K562 (cell line): ENCODE data around the gene RTL10. TPM values are rescaled to one million over a fixed set of nuclear protein-coding genes. Genes with fewer than 3 reads are reported as not detected.

Experiments
- ATF7 ChIP-seq: fragments of 450-650 bp; IDR thresholded peaks from 2 replicates; pipeline ENCODE4 v1.7.1; 2014; ENCODE audit warnings: mild to moderate bottlenecking, moderate library complexity
- BRF2 ChIP-seq: IDR thresholded peaks from 3 replicates; pipeline ENCODE4 v1.6.1; 2011; ENCODE audit warnings: borderline replicate concordance, mild to moderate bottlenecking; ENCODE audit not compliant: insufficient read length, insufficient read depth
- CC2D1A ChIP-seq: fragments of 450-650 bp; IDR thresholded peaks from 2 replicates; pipeline ENCODE4 v1.6.1; 2017; ENCODE audit warnings: mild to moderate bottlenecking
- CEBPZ ChIP-seq: fragments of 150-350 bp; IDR thresholded peaks from 2 replicates; pipeline ENCODE4 v1.6.1; 2014; ENCODE audit warnings: low read depth, mild to moderate bottlenecking, low read length, borderline replicate concordance
- HNRNPL ChIP-seq: fragments of 200-400 bp; formaldehyde crosslinking; IDR thresholded peaks from 2 replicates; pipeline ENCODE4 v1.6.1; 2017; ENCODE audit warnings: low read depth, mild to moderate bottlenecking, low read length
- LCOR ChIP-seq: sonication (generic); formaldehyde crosslinking; IDR thresholded peaks from 2 replicates; pipeline ENCODE4 v1.8.0; 2022; ENCODE audit warnings: mild to moderate bottlenecking, missing genetic modification reagents
- MTA1 ChIP-seq: fragments of 450-650 bp; IDR thresholded peaks from 2 replicates; pipeline ENCODE4 v1.6.1; 2017; ENCODE audit warnings: borderline replicate concordance
- NFIC ChIP-seq: fragments of 450-650 bp; IDR thresholded peaks from 2 replicates; pipeline ENCODE4 v1.6.1; 2017; ENCODE audit warnings: mild to moderate bottlenecking, inconsistent platforms
- NKRF ChIP-seq: fragments of 450-650 bp; IDR thresholded peaks from 2 replicates; pipeline ENCODE4 v1.6.1; 2016; ENCODE audit warnings: borderline replicate concordance
- VEZF1 ChIP-seq: fragments of 200-800 bp; sonication (Bioruptor generic); IDR thresholded peaks from 2 replicates; pipeline ENCODE4 v1.6.1; 2017; ENCODE audit warnings: missing genetic modification characterization, missing compliant biosample characterization
- ZNF224 ChIP-seq: sonication (generic); formaldehyde crosslinking; IDR thresholded peaks from 2 replicates; pipeline ENCODE4 v1.8.0; 2022; ENCODE audit warnings: mild to moderate bottlenecking, missing genetic modification reagents
- ZNF445 ChIP-seq: fragments of 250-450 bp; sonication (Bioruptor Pico); IDR thresholded peaks from 2 replicates; pipeline ENCODE4 v1.4.0; 2020; ENCODE audit warnings: low read depth, mild to moderate bottlenecking, moderate library complexity
- ZNF592 ChIP-seq: fragments of 450-650 bp; IDR thresholded peaks from 2 replicates; pipeline ENCODE4 v1.6.1; 2017; ENCODE audit warnings: antibody characterized with exemption, mild to moderate bottlenecking
- ZNF75A ChIP-seq: fragments of 450-650 bp; formaldehyde crosslinking; IDR thresholded peaks from 2 replicates; pipeline ENCODE4 v1.4.0; 2020; ENCODE audit warnings: mild to moderate bottlenecking
- polyA plus RNA-seq, 8 experiments: library from polyadenylated mRNA; depleted of rRNA in 4 of 8; stranded (reverse) in 5 of 8; unstranded in 3 of 8; fragments of >200 nt; fragmentation: Nextera tagmentation in 2 of 8; fragmentation: Illumina TruSeq in 1 of 8; extraction: Ambion mirVana in 2 of 8; extraction: Trizol in 1 of 8; gene quantifications; 2 replicates each; pipeline versions ENCODE4 v1.2.1 to v1.2.3, GENCODE V29; 2011 to 2014; ENCODE audit warnings: inconsistent platforms in 1 of 8, missing spikeins in 1 of 8
- total RNA-seq, 7 experiments: library from RNA; depleted of rRNA in 6 of 7; stranded (reverse); fragments of >200 nt in 6 of 7; fragmentation: Illumina TruSeq in 2 of 7; extraction: Trizol in 2 of 7; gene quantifications; 2 replicates each; pipeline versions ENCODE4 v1.2.1 to v1.2.3, GENCODE V29; 2011 to 2021; ENCODE audit warnings: low replicate concordance in 1 of 7

Gene RTL10
- total and polyA plus RNA-seq, 9 of the 15 experiments (the other 6 are each of a cell fraction or from before 2014, with no cell fraction given) = 19.8 to 75.5 (median 32.5) TPM

GRCh38 chr22:19854778-19855503 is at the start of gene RTL10, which contains the start of gene GNB1L (continued):
- TF ChIP-seq VEZF1 (CRISPR knock-in tag) (no peak), NKRF (no peak), LCOR (CRISPR knock-in tag) (no peak), NFIC (no peak), CC2D1A (no peak), CEBPZ (peak; percentile 8; the same call in 1 of the 2 replicates), ZNF75A (CRISPR knock-in tag) (no peak; the same call in 1 of the 2 replicates), ZNF445 (CRISPR knock-in tag) (no peak), HNRNPL (peak; percentile 98), ATF7 (no peak), ZNF224 (no peak), MTA1 (no peak), BRF2 (no peak), ZNF592 (no peak)
